ENCODE data around the gene MATR3. TPM values are rescaled to one million over a fixed set of nuclear protein-coding genes. Genes with fewer than 3 reads are reported as not detected.

Gene MATR3
- total and polyA plus RNA-seq, 2 of the 4 experiments (the other 2 are of a cell fraction), result 81.4 to 367 TPM

- no peak overlapping the region for H3K14ac ChIP-seq (replicated peaks; ENCODE audit: low read depth, low read length)
- ATAC-seq (ENCODE audit: low read depth) (no peak), DNase-seq (no peak)
- H3K27me3 ChIP-seq (ENCODE audit: control insufficient read depth, insufficient read depth, low read length), result no peaks in the 10 kb centered on the region
- in situ Hi-C loops (cut with MboI; ENCODE audit: low sequenced_read_pairs) (no loop called here), intact Hi-C loops (cut with micrococcal nuclease) (no loop called here), dilution Hi-C loops (cut with HindIII; ENCODE audit: low sequenced_read_pairs, unreplicated experiment) (no loop called here)
- no peak overlapping the region for H3K18ac ChIP-seq (ENCODE audit: low read depth, low read length)
- no peak overlapping the region for H3K9ac ChIP-seq (ENCODE audit: low read depth, low read length)
- H3K27ac ChIP-seq (ENCODE audit: insufficient read depth, low read length), result no peak overlapping the region
- H3K4me3 ChIP-seq (ENCODE audit: insufficient read depth, low read depth, low read length), result no peak overlapping the region
- no peak overlapping the region for H2BK15ac ChIP-seq (ENCODE audit: low read depth, low read length)
- no peak overlapping the region for H2BK20ac ChIP-seq (ENCODE audit: low read depth, low read length)
- ChIA-PET POLR2A (ENCODE audit: unreplicated experiment) (no interaction called here), CTCF (interaction anchor here (1.2 kb wide), 1 partner anchor 371 kb away, joined by 3 read pairs; no protein-coding TSS in a partner anchor)
- no peak overlapping the region for H2AK5ac ChIP-seq (ENCODE audit: low read depth, low read length)
- H2BK5ac ChIP-seq (ENCODE audit: low read depth, low read length, poor library complexity, severe bottlenecking), result no peak overlapping the region
- no peak overlapping the region for H2AFZ ChIP-seq (replicated peaks; ENCODE audit: low read length, poor library complexity)
- H4K20me1 ChIP-seq (ENCODE audit: insufficient read depth, low read length), result no peaks in the 10 kb centered on the region
- no TSS peak for BruUV-seq (replicated peaks)
- no peak overlapping the region for H3K4me2 ChIP-seq (ENCODE audit: low read depth, low read length)
- no peaks in the 10 kb centered on the region for H3K9me3 ChIP-seq (ENCODE audit: control insufficient read depth, insufficient read depth, low read length)
- no peak overlapping the region for H3K4ac ChIP-seq (ENCODE audit: low read depth, low read length)
- H3K56ac ChIP-seq (ENCODE audit: extremely low read depth, insufficient read depth, low read length), result no peak overlapping the region
- no peak overlapping the region for H4K5ac ChIP-seq (ENCODE audit: low read depth, low read length)
- no peak overlapping the region for H4K91ac ChIP-seq (ENCODE audit: insufficient read depth, low read depth, low read length)
- H3K23ac ChIP-seq (ENCODE audit: low read depth, low read length), result no peak overlapping the region
- H4K8ac ChIP-seq (ENCODE audit: low read depth in 2 of 2, low read length in 2 of 2), result no peak overlapping the region
- TF ChIP-seq MXI1 (IDR thresholded peaks at IDR 0.05; ENCODE audit: borderline replicate concordance, low read depth, low read length), result no peak
- no peak for TF ChIP-seq NFE2L2 (IDR thresholded peaks at IDR 0.05; ENCODE audit: low read depth, low read length)
- no peak for TF ChIP-seq CTCF (conservative IDR thresholded peaks at IDR 0.05; ENCODE audit: low read depth, low read length)
- TF ChIP-seq CEBPB (IDR thresholded peaks at IDR 0.05; ENCODE audit: low read depth, low read length), result no peak
- TF ChIP-seq FOS (IDR thresholded peaks at IDR 0.05; ENCODE audit: low read depth, low read length), result no peak
- no peak for TF ChIP-seq MAFK (IDR thresholded peaks at IDR 0.05; ENCODE audit: low read depth, low read length)
- TF ChIP-seq ELK1 (IDR thresholded peaks at IDR 0.05; ENCODE audit: borderline replicate concordance, low read depth, low read length), result no peak
- TF ChIP-seq USF2 (IDR thresholded peaks at IDR 0.05; ENCODE audit: low read depth, low read length), result no peak
- no peak for TF ChIP-seq SMC3 (IDR thresholded peaks at IDR 0.05; ENCODE audit: low read depth, low read length)
- no peak for TF ChIP-seq BHLHE40 (IDR thresholded peaks at IDR 0.05; ENCODE audit: low read depth, low read length)
- no peak for TF ChIP-seq RAD21 (IDR thresholded peaks at IDR 0.05; ENCODE audit: low read length)
- TF ChIP-seq CHD1 (IDR thresholded peaks at IDR 0.05; ENCODE audit: low read depth, low read length), result no peak
- no peak for TF ChIP-seq MAZ (IDR thresholded peaks at IDR 0.05; ENCODE audit: borderline replicate concordance, low read depth, low read length)
- no peak for TF ChIP-seq RCOR1 (IDR thresholded peaks at IDR 0.05; ENCODE audit: insufficient replicate concordance, low read length)
- TF ChIP-seq RFX5 (IDR thresholded peaks at IDR 0.05; ENCODE audit: low read depth, low read length), result no peak
- TF ChIP-seq POLR2A (IDR thresholded peaks at IDR 0.05; ENCODE audit: low read depth, low read length), result no peak
- no CpG with 5 or more reads among the region's 3 CpGs for WGBS, 2 experiments (ENCODE audit: extremely low coverage in 2 of 2, insufficient read length in 1 of 2)
- H3K79me1 ChIP-seq (ENCODE audit: low read depth in 1 of 2, low read length in 2 of 2), result no peaks in the 10 kb centered on the region
- H2BK120ac ChIP-seq (ENCODE audit: low read depth, low read length), result no peak overlapping the region
- peaks cover 9% of the 10 kb centered on the region for H3K9me1 ChIP-seq (ENCODE audit: insufficient read depth, low read length)
- no peak overlapping the region for H2AK9ac ChIP-seq (replicated peaks; ENCODE audit: low read depth, low read length, poor library complexity)
- no peaks in the 10 kb centered on the region for H3K36me3 ChIP-seq (ENCODE audit: control insufficient read depth, insufficient read depth, low read length)
- peaks cover 5% of the 10 kb centered on the region for H3K4me1 ChIP-seq (ENCODE audit: control insufficient read depth, insufficient read depth, low read length)
Measured at GRCh38 chr5:139248826-139249453, 44.6 kb upstream of the MATR3 start.

All from IMR-90 (cell line).